ENCODE data around the gene RRP12.

DNA sequence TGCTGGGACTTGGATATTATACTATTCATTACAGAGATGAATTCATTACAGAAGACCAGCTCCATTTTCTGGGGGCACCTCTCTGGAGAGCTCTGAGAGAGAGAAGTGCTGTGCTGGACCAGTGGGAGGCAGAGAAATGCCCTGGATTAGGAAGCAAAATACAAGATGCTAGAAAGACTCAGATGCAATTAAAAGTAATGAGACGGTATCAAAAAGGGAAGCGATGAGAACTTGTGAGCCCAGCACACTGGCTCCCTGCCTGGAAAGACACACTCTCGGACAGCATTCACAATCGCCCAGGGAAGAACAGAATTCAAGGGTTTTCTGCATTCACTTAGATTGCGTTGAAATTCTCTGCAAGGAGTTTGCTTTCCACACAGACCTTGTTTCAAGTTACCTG lies 63.1 kb downstream of the RRP12 start:
- TF ChIP-seq POLR2A (IDR thresholded peaks at IDR 0.05; ENCODE audit: low read length) = no peak
- no peak for TF ChIP-seq GATA1 (IDR thresholded peaks at IDR 0.05; ENCODE audit: low read depth, low read length)
